Measurements from ENCODE around the gene NFIA.

Gene NFIA

GRCh38 chr1:61169634-61170033, 87.3 kb downstream of the NFIA start:
- H3K4me1 Mint-ChIP-seq, result peaks cover 63% of the 10 kb centered on the region
- no peak for TF ChIP-seq CTCF (IDR thresholded peaks at IDR 0.05; ENCODE audit: unreplicated experiment in 3 of 3)
- H3K27ac Mint-ChIP-seq, result peak overlapping the region; percentile 23 to 97 (median 24)
- peaks cover 5% of the 10 kb centered on the region for H3K36me3 Mint-ChIP-seq (ENCODE audit: low read depth)
- no peaks in the 10 kb centered on the region for H3K9me3 Mint-ChIP-seq
- no peak overlapping the region for H3K4me3 Mint-ChIP-seq
- peaks cover 3% of the 10 kb centered on the region for H3K27me3 Mint-ChIP-seq (ENCODE audit: low read depth)

DNA sequence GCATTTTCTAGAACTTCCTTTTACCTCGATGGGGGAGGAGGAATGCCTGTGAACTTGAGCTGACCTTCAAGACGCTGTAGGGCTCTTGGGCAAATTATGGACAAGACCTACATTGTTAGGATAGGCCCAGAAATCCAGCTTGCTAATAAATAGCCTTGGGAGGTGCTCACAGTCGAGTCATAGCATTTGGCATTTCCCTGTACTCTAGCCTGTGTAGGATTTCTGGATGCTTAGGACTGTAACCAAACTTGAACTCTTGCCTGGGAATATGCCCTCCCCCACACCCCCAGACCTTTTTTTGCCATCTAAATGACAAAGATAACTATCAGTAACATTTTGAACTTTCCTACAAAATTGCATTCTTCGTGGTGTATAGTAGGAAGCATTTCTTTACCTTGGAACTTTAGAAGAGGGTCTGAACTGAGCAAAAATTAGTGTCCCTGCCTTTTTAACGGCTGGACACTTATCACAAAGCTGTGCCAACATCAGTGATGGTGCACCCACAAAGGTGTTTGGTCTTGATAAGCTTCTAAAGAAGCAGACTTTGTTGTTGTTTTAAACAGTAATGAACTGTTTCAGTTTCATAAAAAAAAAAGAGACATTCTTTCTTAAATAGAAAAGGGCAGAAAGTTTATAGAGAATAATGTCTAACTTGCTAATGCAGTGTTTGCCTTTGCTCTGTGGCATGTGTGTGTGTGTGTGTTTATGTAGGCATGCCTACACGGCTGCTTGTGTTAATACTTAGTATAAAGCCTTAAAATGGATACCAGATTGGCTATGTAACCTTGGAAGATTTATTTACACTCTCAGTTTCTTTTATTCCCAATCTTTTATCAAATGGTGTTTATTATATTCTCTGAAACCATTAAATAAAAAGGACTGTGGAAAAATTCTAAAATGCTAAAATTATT, 88.2 kb downstream of the NFIA start:
- Mint-ChIP-seq H3K27ac (peak overlapping the region; percentile 77 to 97 (median 87)), H3K9me3 (no peaks in the 10 kb centered on the region), H3K36me3 (ENCODE audit: low read depth) (peaks cover 6% of the 10 kb centered on the region), H3K4me1 (peaks cover 66% of the 10 kb centered on the region), H3K27me3 (ENCODE audit: low read depth) (peaks cover 3% of the 10 kb centered on the region), H3K4me3 (no peak overlapping the region)
- TF ChIP-seq CTCF (IDR thresholded peaks at IDR 0.05; ENCODE audit: unreplicated experiment in 3 of 3), result no peak

GRCh38 chr1:61171346-61171745, 89.0 kb downstream of the NFIA start:
- Mint-ChIP-seq H3K9me3 (no peaks in the 10 kb centered on the region), H3K36me3 (ENCODE audit: low read depth) (peaks cover 6% of the 10 kb centered on the region), H3K27ac (peak overlapping the region; percentile 93 to 97 (median 96)), H3K4me3 (peak overlapping the region in 2 of 3 experiments; percentile 12 to 51), H3K27me3 (ENCODE audit: low read depth) (peaks cover 3% of the 10 kb centered on the region), H3K4me1 (peaks cover 70% of the 10 kb centered on the region)
- no peak for TF ChIP-seq CTCF (IDR thresholded peaks at IDR 0.05; ENCODE audit: unreplicated experiment in 3 of 3)

DNA sequence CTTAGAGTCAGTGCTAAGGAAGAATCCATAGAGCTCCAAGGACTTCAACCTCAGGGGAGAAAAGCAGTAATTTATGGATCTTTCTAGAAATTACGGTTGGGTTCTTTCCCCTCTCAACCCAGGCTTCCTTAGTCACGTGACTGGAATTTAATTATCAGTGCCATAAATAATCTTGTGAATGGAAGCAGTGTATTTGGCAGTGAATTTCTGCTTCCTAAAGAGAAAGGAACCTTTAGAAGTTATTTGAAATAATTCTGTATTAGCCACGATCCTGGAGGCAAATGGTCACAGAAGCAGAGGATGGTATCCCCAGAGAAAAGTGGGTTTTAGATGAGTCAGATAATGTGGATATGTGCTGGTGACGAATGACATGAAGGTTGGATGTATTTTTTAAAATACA, 89.6 kb downstream of the NFIA start:
- H3K4me3 Mint-ChIP-seq, result peak overlapping the region in 2 of 3 experiments; percentile 45 to 67
- peak overlapping the region; percentile 93 to 97 (median 96) for H3K27ac Mint-ChIP-seq
- peaks cover 3% of the 10 kb centered on the region for H3K27me3 Mint-ChIP-seq (ENCODE audit: low read depth)
- no peaks in the 10 kb centered on the region for H3K9me3 Mint-ChIP-seq
- no peak for TF ChIP-seq CTCF (IDR thresholded peaks at IDR 0.05; ENCODE audit: unreplicated experiment in 3 of 3)
- H3K36me3 Mint-ChIP-seq (ENCODE audit: low read depth), result peaks cover 6% of the 10 kb centered on the region
- peaks cover 70% of the 10 kb centered on the region for H3K4me1 Mint-ChIP-seq

DNA sequence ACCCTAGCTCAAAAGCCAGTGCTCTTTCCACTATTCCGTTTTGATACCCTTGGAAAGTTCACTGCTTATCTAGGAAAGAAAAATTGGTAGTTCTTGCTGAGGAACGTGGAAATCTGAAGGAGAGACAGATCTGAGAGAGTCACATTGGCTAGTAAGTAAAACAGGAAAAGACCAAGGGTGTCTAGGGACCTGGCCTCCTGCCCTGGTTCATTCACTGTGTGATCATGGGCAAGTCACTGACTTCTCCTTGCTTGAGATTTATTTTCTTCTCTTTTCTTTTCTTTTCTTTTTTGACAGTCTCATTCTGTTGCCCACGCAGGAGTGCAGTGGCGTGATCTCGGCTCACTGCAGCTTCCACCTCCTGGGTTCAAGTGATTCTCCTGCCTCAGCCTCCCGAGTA, 90.8 kb downstream of the NFIA start:
- H3K4me3 Mint-ChIP-seq, result no peak overlapping the region
- H3K4me1 Mint-ChIP-seq, result peaks cover 73% of the 10 kb centered on the region
- peak overlapping the region; percentile 93 to 97 (median 96) for H3K27ac Mint-ChIP-seq
- no peak for TF ChIP-seq CTCF (IDR thresholded peaks at IDR 0.05; ENCODE audit: unreplicated experiment in 3 of 3)
- no peaks in the 10 kb centered on the region for H3K9me3 Mint-ChIP-seq
- peaks cover 6% of the 10 kb centered on the region for H3K36me3 Mint-ChIP-seq (ENCODE audit: low read depth)
- peaks cover 3% of the 10 kb centered on the region for H3K27me3 Mint-ChIP-seq (ENCODE audit: low read depth)

Measured in nephron (organoid).